HTR-8/SVneo (cell line): ENCODE results near the gene BPHL.

Source experiments
- DNase-seq: peaks from one replicate; pipeline ENCODE4 v3.0.0; 2011; ENCODE audit warnings: low spot score, mixed read lengths; ENCODE audit not compliant: insufficient read length
- FAIRE-seq: peaks from 2 replicates; lab custom pipeline; 2011; peaks lifted over from hg19 to GRCh38; lab: Jason Lieb, UNC

Gene BPHL

DNA sequence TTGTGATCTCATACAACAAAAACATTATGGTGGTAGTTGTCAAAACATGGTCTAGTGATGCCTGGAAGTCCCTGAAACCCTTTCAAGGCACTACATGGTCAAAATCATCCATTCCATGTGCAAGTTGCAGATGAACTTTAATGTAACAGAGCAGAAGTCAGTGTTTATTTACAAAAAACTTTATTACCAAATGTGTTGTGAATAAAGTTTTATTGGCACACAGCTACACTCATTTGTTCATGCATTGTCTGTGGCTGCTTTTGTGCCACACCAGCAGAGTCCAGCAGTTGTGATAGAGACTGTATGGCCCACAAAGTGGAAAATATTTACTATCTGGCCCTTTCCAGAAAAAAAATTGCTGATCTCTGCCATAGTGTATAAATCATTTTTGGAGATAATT, 82.2 kb downstream of the BPHL start:
- DNase-seq: no peak
- FAIRE-seq: no peak

GRCh38 chr6:3201388-3201787, 82.9 kb downstream of the BPHL start:
- FAIRE-seq (no peak), DNase-seq (no peak)
